ENCODE results near the gene ASXL2.

DNA sequence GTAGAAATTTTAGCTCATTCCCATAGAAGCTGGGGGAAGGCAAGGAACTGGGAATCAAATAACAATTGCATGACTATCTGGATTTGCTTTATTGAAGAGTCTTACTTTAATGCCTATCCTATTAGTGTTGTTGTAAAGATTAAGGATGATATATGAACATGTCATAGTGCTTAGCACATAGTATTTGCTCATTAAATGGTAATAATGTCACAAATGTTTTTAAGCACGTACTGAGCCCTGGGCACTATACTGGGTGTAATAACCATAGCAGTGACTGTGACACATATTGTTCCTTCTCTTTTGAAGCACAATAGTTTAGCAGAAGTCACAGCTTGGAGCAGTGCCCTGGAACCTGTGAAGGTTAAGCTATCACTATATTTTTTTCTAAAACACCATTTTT, 157.7 kb downstream of the ASXL2 start:
- TF ChIP-seq POLR2A (IDR thresholded peaks at IDR 0.05; ENCODE audit: low read length) (no peak), GATA1 (IDR thresholded peaks at IDR 0.05; ENCODE audit: low read depth, low read length) (no peak)

Measured in erythroblast (primary cell).